Urothelium cell line (cell line): ENCODE results near the gene CD244.

Experiments
- DNase-seq: peaks from one replicate; pipeline ENCODE4 v3.0.0; 2011; ENCODE audit warnings: low spot score, mixed read lengths
- FAIRE-seq: peaks from 2 replicates; lab custom pipeline; 2011; peaks lifted over from hg19 to GRCh38; lab: Jason Lieb, UNC

The CD244 gene

GRCh38 chr1:160814856-160815255, 47.8 kb downstream of the CD244 start:
- FAIRE-seq: no peak
- no peak for DNase-seq

- DNase-seq (no peak), FAIRE-seq (no peak)
These were observed 48.4 kb downstream of the CD244 start for GRCh38 chr1:160814316-160814715.

- peak; percentile 86 for DNase-seq
- no peak for FAIRE-seq
These were observed 49.5 kb downstream of the CD244 start for GRCh38 chr1:160813215-160813614.

- FAIRE-seq (no peak), DNase-seq (no peak)
These were observed 51.5 kb downstream of the CD244 start for GRCh38 chr1:160811147-160811546.

- FAIRE-seq: no peak
These were observed 52.2 kb downstream of the CD244 start for GRCh38 chr1:160810486-160810885.

GRCh38 chr1:160808289-160808688, 54.4 kb downstream of the CD244 start:
- DNase-seq: no peak
- FAIRE-seq: no peak

More at GRCh38 chr1:160810486-160810885, 52.2 kb downstream of the CD244 start:
- no peak for DNase-seq

GRCh38 chr1:160807738-160808137, 54.9 kb downstream of the CD244 start:
- no peak for FAIRE-seq
- DNase-seq: no peak

- FAIRE-seq: no peak
- DNase-seq: no peak
These were observed 55.4 kb downstream of the CD244 start for GRCh38 chr1:160807247-160807646.

- FAIRE-seq (no peak), DNase-seq (no peak)
These were observed 55.9 kb downstream of the CD244 start for GRCh38 chr1:160806784-160807183.

GRCh38 chr1:160806109-160806665, 56.5 kb downstream of the CD244 start:
- FAIRE-seq: no peak
- DNase-seq: no peak

GRCh38 chr1:160801836-160802580, 60.7 kb downstream of the CD244 start:
- no peak for FAIRE-seq
- no peak for DNase-seq

- DNase-seq: no peak
- no peak for FAIRE-seq
These were observed 61.9 kb downstream of the CD244 start for GRCh38 chr1:160800645-160801408.

- no peak for FAIRE-seq
These were observed 62.5 kb downstream of the CD244 start for GRCh38 chr1:160800142-160800541.

GRCh38 chr1:160799641-160800040, 63.0 kb downstream of the CD244 start:
- FAIRE-seq (no peak), DNase-seq (no peak)

More at GRCh38 chr1:160800142-160800541, 62.5 kb downstream of the CD244 start:
- no peak for DNase-seq

GRCh38 chr1:160798439-160798838, 64.2 kb downstream of the CD244 start:
- DNase-seq (no peak), FAIRE-seq (no peak)

- no peak for FAIRE-seq
These were observed 64.8 kb downstream of the CD244 start for GRCh38 chr1:160797861-160798273.

GRCh38 chr1:160797271-160797709, 65.4 kb downstream of the CD244 start:
- no peak for DNase-seq
- FAIRE-seq: no peak

More at GRCh38 chr1:160797861-160798273, 64.8 kb downstream of the CD244 start:
- DNase-seq: no peak

- no peak for FAIRE-seq
- no peak for DNase-seq
These were observed 66.7 kb downstream of the CD244 start, which contains the start of gene LY9 for GRCh38 chr1:160795951-160796383. TSS of gene LY9 (plus strand) at chr1:160796174. CDS start at chr1:160796188, 14 bp downstream.

- FAIRE-seq (no peak), DNase-seq (no peak)
These were observed 68.3 kb downstream of the CD244 start for GRCh38 chr1:160794376-160794775.

GRCh38 chr1:160789702-160790611, 72.7 kb downstream of the CD244 start:
- FAIRE-seq: no peak

More at GRCh38 chr1:160789702-160790611, 72.7 kb downstream of the CD244 start:
- DNase-seq: no peak
